ENCODE measurements around the gene GNAI1. TPM values are rescaled to one million over a fixed set of nuclear protein-coding genes. Genes with fewer than 3 reads are reported as not detected.

Gene GNAI1
- total RNA-seq, 2 donors from 2014 or later: 30.2 to 40.4 TPM

DNA sequence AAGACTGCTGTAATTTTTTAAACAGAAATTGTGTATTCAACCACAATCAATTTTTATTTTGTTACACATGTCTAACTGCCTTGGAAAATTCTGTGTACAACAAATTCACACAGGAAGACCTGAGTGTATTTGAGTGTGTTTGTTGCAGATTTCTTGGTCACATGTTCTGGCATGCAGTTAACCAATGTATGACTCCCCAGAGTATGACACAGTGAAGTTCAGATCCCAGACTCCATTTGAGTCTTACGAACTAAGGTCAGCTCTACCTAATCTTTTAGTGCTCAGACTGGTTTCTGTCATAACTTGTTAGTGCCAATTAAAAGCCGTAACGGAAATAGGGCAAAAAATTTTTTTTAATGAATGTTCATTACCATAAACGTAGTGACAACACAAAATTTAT lies 5.8 kb downstream of the GNAI1 start:
- intact Hi-C loops (cut with DNase I): no loop called here
- Histone ChIP-seq H3K4me3 (no peak overlapping the region), H3K9me3 (no peaks in the 10 kb centered on the region), H3K27ac (no peak overlapping the region), H3K36me3 (no peaks in the 10 kb centered on the region), H3K4me1 (replicated peaks) (peaks cover 5% of the 10 kb centered on the region), H3K27me3 (replicated peaks; ENCODE audit: insufficient read depth) (no peaks in the 10 kb centered on the region)
- TF ChIP-seq POLR2AphosphoS5 (IDR thresholded peaks at IDR 0.05): no peak
- no peak for TF ChIP-seq POLR2A (IDR thresholded peaks at IDR 0.05)
- no peak for TF ChIP-seq CTCF (IDR thresholded peaks at IDR 0.05)
- WGBS: 92% methylated on average over 4 of the region's 4 CpGs
- no peak for DNase-seq (ENCODE audit: low spot score)

- intact Hi-C loops (cut with DNase I): no loop called here
- no peak for TF ChIP-seq POLR2AphosphoS5 (IDR thresholded peaks at IDR 0.05)
- TF ChIP-seq POLR2A (IDR thresholded peaks at IDR 0.05): no peak
- TF ChIP-seq CTCF (IDR thresholded peaks at IDR 0.05): no peak
- Histone ChIP-seq H3K4me1 (replicated peaks) (peaks cover 5% of the 10 kb centered on the region), H3K4me3 (no peak overlapping the region), H3K9me3 (no peaks in the 10 kb centered on the region), H3K27ac (no peak overlapping the region), H3K36me3 (no peaks in the 10 kb centered on the region), H3K27me3 (replicated peaks; ENCODE audit: insufficient read depth) (no peaks in the 10 kb centered on the region)
- 94% methylated on average over 2 of the region's 2 CpGs for WGBS
- no peak for DNase-seq (ENCODE audit: low spot score)
These were observed 6.7 kb downstream of the GNAI1 start for GRCh38 chr7:80141376-80141775.

DNA sequence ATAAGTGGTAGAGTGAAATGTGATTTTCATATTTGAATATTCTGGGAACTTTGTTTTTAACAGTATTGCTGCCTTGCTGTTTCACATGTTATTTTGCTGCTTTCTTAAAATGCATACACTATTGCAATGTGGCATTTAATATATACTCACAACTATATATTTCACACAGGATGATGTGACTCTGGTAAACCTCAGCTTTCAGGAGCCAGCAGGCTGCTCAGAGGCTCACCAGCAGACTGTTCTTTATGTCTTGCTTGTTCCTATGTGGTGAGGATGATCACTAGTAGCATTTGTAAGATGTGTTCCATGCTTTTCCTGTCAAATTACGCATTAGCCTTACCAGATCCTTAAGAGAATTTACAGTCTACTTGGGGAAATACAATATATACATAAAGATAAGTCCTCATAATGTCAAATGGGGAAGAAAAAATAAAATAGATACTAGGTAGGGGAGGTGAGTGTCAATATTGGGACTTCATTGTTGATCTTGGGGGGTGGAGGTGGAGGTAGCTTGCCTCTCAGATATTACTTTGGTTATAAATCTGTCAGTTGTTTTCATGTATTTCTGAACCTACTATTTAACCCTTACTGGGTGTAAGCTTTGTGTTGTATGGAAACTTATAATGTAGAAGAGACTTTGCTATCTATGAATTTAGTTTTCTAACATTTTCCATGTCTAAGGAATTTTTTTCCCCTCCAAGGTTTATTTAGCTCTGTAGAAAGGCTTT lies 8.4 kb downstream of the GNAI1 start:
- Histone ChIP-seq H3K9me3 (no peaks in the 10 kb centered on the region), H3K4me1 (replicated peaks) (peaks cover 5% of the 10 kb centered on the region), H3K27me3 (replicated peaks; ENCODE audit: insufficient read depth) (no peaks in the 10 kb centered on the region), H3K27ac (no peak overlapping the region), H3K36me3 (no peaks in the 10 kb centered on the region), H3K4me3 (no peak overlapping the region)
- intact Hi-C loops (cut with DNase I): no loop called here
- TF ChIP-seq POLR2A (IDR thresholded peaks at IDR 0.05) (no peak), CTCF (IDR thresholded peaks at IDR 0.05) (no peak), POLR2AphosphoS5 (IDR thresholded peaks at IDR 0.05) (no peak)
- no peak for DNase-seq (ENCODE audit: low spot score)
- 96% methylated on average over 1 of the region's 1 CpG for WGBS

DNA sequence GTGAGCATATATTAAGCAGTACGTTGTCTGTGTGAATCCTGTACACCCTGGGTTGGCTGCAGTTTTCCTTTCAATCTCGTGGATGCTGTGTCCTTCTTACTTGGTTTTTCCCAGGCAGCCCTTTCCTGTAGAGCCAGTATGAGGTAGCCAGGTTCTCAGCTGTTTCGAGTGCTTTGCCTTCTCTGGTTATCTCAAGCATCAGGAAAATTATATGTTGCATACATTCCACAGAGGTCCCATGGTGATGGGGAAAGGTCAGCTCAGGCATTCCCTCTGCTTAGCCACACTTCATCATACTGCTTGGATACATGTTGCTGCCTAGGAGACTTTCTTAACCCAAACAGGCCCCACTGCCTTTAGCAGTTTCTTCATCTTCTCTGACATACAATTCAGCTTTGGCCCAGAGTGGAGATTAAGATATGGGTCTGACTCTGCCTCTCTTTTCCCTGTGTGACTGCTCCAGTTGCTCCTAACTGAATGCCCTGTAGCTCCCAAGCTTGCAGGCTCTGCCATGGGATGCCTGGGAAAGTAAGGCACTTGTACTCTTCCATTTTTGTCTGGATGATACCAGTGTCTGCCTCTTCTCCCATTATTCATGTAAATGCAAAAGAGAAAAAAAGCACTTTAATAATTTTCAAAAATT lies 11.3 kb downstream of the GNAI1 start:
- H3K27ac ChIP-seq: no peak overlapping the region
- intact Hi-C loops (cut with DNase I): no loop called here
- H3K4me1 ChIP-seq (replicated peaks): no peaks in the 10 kb centered on the region
- no peaks in the 10 kb centered on the region for H3K27me3 ChIP-seq (replicated peaks; ENCODE audit: insufficient read depth)
- WGBS: 77% methylated on average over 3 of the region's 3 CpGs
- H3K4me3 ChIP-seq: no peak overlapping the region
- H3K36me3 ChIP-seq: no peaks in the 10 kb centered on the region
- no peaks in the 10 kb centered on the region for H3K9me3 ChIP-seq
- DNase-seq (ENCODE audit: low spot score): no peak
- TF ChIP-seq CTCF (IDR thresholded peaks at IDR 0.05) (no peak), POLR2A (IDR thresholded peaks at IDR 0.05) (no peak), POLR2AphosphoS5 (IDR thresholded peaks at IDR 0.05) (no peak)

Data from prostate gland (tissue), 2 donors.